ENCODE measurements around the gene NTSR1. TPM values are rescaled to one million over a fixed set of nuclear protein-coding genes. Genes with fewer than 3 reads are reported as not detected.

Gene NTSR1
- total RNA-seq, 1 donor from 2014 or later = 0.26 TPM

DNA sequence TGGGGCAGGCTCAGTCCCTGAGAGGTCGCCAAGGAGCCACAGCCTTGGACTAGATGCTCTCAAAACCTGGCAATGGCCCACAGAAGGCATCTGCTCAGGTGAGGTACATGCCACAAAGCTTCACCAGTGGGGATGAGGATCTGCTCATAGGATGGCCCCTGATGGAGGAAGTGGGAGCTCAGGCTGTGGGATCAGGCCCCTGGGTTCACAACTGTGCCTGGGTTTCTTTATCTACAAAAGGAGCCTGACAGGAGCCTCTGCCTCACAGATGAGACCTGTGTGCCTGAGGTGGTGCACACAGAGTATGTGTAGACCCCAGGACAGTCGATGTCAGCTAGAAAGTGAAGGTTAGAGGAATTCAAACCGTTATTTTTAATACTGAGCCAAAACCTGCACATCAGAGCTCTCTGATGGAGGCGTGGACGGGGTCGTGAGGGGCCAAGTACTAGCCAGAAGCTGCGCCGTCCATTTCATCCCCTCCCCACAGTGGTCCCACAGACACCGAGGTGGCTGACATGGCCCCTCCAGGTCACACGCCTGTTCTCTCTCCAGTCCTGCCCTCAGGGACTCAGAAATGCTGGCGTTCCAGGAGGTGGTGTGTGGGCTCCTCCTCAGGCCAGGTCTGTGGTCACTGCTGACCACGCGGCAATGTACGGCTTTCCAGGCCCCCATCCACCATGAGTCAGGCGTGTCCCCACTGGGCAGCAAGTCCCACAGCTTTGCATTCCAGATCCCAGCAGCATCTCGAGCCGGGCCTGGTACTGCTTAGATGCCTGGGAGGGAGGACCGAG, 33.3 kb downstream of the NTSR1 start:
- peaks cover 5% of the 10 kb centered on the region for H4K20me1 ChIP-seq (ENCODE audit: low read depth)
- no peak overlapping the region for H3K9ac ChIP-seq
- Mint-ChIP-seq H3K36me3 (no peaks in the 10 kb centered on the region), H3K27ac (no peak overlapping the region), H3K9me3 (no peaks in the 10 kb centered on the region), H3K4me1 (peaks cover 24% of the 10 kb centered on the region), H3K4me3 (no peak overlapping the region), H3K27me3 (ENCODE audit: insufficient read depth, low read depth) (peaks cover 9% of the 10 kb centered on the region)
- no peak overlapping the region for H2AFZ ChIP-seq (replicated peaks)
- H3K4me1 ChIP-seq = peaks cover 13% of the 10 kb centered on the region
- H3K27me3 ChIP-seq = no peaks in the 10 kb centered on the region
- no peak overlapping the region for H3K4me2 ChIP-seq
- no peaks in the 10 kb centered on the region for H3K36me3 ChIP-seq
- TF ChIP-seq EZH2 (IDR thresholded peaks at IDR 0.05) (no peak), CTCF (IDR thresholded peaks at IDR 0.05) (no peak), EZH2phosphoT487 (IDR thresholded peaks at IDR 0.05) (no peak)
- no peak for DNase-seq (ENCODE audit: low spot score)
- H3K27ac ChIP-seq = no peak overlapping the region
- H3K79me2 ChIP-seq (ENCODE audit: low read depth) = no peaks in the 10 kb centered on the region
- no peak overlapping the region for H3K4me3 ChIP-seq
- H3F3A ChIP-seq (ENCODE audit: low read depth) = peaks cover 4% of the 10 kb centered on the region
- no peaks in the 10 kb centered on the region for H3K9me3 ChIP-seq (ENCODE audit: low read depth)

- Histone ChIP-seq H3K36me3 (no peaks in the 10 kb centered on the region), H3K4me2 (no peak overlapping the region), H3K9me3 (ENCODE audit: low read depth) (no peaks in the 10 kb centered on the region), H4K20me1 (ENCODE audit: low read depth) (peaks cover 5% of the 10 kb centered on the region), H3K4me1 (peaks cover 13% of the 10 kb centered on the region), H3K9ac (no peak overlapping the region), H3K4me3 (no peak overlapping the region), H3K79me2 (ENCODE audit: low read depth) (no peaks in the 10 kb centered on the region), H3K27ac (no peak overlapping the region), H2AFZ (replicated peaks) (no peak overlapping the region), H3K27me3 (no peaks in the 10 kb centered on the region), H3F3A (ENCODE audit: low read depth) (peaks cover 4% of the 10 kb centered on the region)
- no peaks in the 10 kb centered on the region for H3K9me3 Mint-ChIP-seq
- no peak overlapping the region for H3K4me3 Mint-ChIP-seq
- H3K4me1 Mint-ChIP-seq = peaks cover 22% of the 10 kb centered on the region
- H3K36me3 Mint-ChIP-seq = no peaks in the 10 kb centered on the region
- no peak for DNase-seq (ENCODE audit: low spot score)
- H3K27ac Mint-ChIP-seq = no peak overlapping the region
- H3K27me3 Mint-ChIP-seq (ENCODE audit: insufficient read depth, low read depth) = peaks cover 9% of the 10 kb centered on the region
- TF ChIP-seq EZH2phosphoT487 (IDR thresholded peaks at IDR 0.05) = no peak
- no peak for TF ChIP-seq EZH2 (IDR thresholded peaks at IDR 0.05)
- TF ChIP-seq CTCF (IDR thresholded peaks at IDR 0.05) = no peak
These were observed 33.9 kb downstream of the NTSR1 start for GRCh38 chr20:62742550-62742949.

- Mint-ChIP-seq H3K9me3 (peaks cover 2% of the 10 kb centered on the region), H3K4me1 (peaks cover 22% of the 10 kb centered on the region), H3K36me3 (no peaks in the 10 kb centered on the region)
These were observed 34.5 kb downstream of the NTSR1 start for GRCh38 chr20:62742979-62743776.

More at GRCh38 chr20:62742979-62743776, 34.5 kb downstream of the NTSR1 start:
- H3K27ac ChIP-seq = no peak overlapping the region
- no peak for DNase-seq (ENCODE audit: low spot score)
- H3K9ac ChIP-seq = no peak overlapping the region
- no peak overlapping the region for H2AFZ ChIP-seq (replicated peaks)
- no peaks in the 10 kb centered on the region for H3K79me2 ChIP-seq (ENCODE audit: low read depth)
- no peak overlapping the region for H3K4me3 ChIP-seq
- H3K9me3 ChIP-seq (ENCODE audit: low read depth) = no peaks in the 10 kb centered on the region
- H3K4me2 ChIP-seq = no peak overlapping the region
- H3F3A ChIP-seq (ENCODE audit: low read depth) = peaks cover 4% of the 10 kb centered on the region
- H3K4me3 Mint-ChIP-seq = no peak overlapping the region
- H3K27me3 Mint-ChIP-seq (ENCODE audit: insufficient read depth, low read depth) = peaks cover 9% of the 10 kb centered on the region
- peaks cover 13% of the 10 kb centered on the region for H3K4me1 ChIP-seq
- TF ChIP-seq EZH2phosphoT487 (IDR thresholded peaks at IDR 0.05) (no peak), CTCF (IDR thresholded peaks at IDR 0.05) (no peak), EZH2 (IDR thresholded peaks at IDR 0.05) (no peak)
- H3K27me3 ChIP-seq = no peaks in the 10 kb centered on the region
- no peaks in the 10 kb centered on the region for H3K36me3 ChIP-seq
- H3K27ac Mint-ChIP-seq = no peak overlapping the region
- peaks cover 5% of the 10 kb centered on the region for H4K20me1 ChIP-seq (ENCODE audit: low read depth)

Data from neural progenitor cell (in vitro differentiated cells).